Endothelial cell of umbilical vein (primary cell): ENCODE data around the gene LTBP2. TPM values are rescaled to one million over a fixed set of nuclear protein-coding genes. Genes with fewer than 3 reads are reported as not detected.

ENCODE experiments used
- BruUV-seq: library from RNA; stranded (reverse); fragments of 400-500 nt; replicated peaks from 2 replicates; lab custom pipeline; 2021; lab: Mats Ljungman, UMichigan
- CTCF ChIA-PET: fragments of 300-600, 350-600 bp; sonication (Branson Sonifier 250); formaldehyde crosslinking; loops from one replicate; lab custom pipeline; 2021; ENCODE audit warnings: antibody characterized with exemption, inconsistent platforms; lab: Charles Lee
- POLR2A ChIA-PET: fragments of 300-600, 350-600 bp; sonication (Branson Sonifier 250); formaldehyde crosslinking; loops from one replicate; lab custom pipeline; 2021; ENCODE audit warnings: antibody characterized with exemption, inconsistent platforms; lab: Charles Lee
- DNase-seq: peaks from one replicate; pipeline ENCODE4 v3.0.0-alpha.2; 2011; ENCODE audit warnings: low read depth, low spot score
- FAIRE-seq: peaks from 2 replicates; lab custom pipeline; 2011; peaks lifted over from hg19 to GRCh38; lab: Jason Lieb, UNC
- H2AFZ ChIP-seq: 2 replicates; pipeline ENCODE4 v1.6.0; 2012; ENCODE audit warnings: low read depth, low read length, control low read depth, inconsistent platforms
- H3K27ac ChIP-seq: 2 replicates; pipeline ENCODE4 v1.5.1; 2011; ENCODE audit warnings: low read depth, mild to moderate bottlenecking, control low read depth, low read length, moderate library complexity; ENCODE audit not compliant: insufficient read depth
- H3K27me3 ChIP-seq, 2 experiments: 2 replicates each; pipeline versions ENCODE4 v1.6.0 to v1.6.1; 2011; ENCODE audit warnings: low read length in 2 of 2, mixed read lengths in 1 of 2; ENCODE audit not compliant: control insufficient read depth in 2 of 2, insufficient read depth in 2 of 2
- H3K36me3 ChIP-seq, 2 experiments: 2 replicates in 1 of 2; 3 replicates in 1 of 2; pipeline ENCODE4 v1.5.1; 2011; ENCODE audit warnings: low read length in 2 of 2, mild to moderate bottlenecking in 1 of 2, moderate library complexity in 1 of 2; ENCODE audit not compliant: control insufficient read depth in 2 of 2, insufficient read depth in 2 of 2; ENCODE audit errors: extremely low read depth in 1 of 2
- H3K4me1 ChIP-seq: 3 replicates; pipeline ENCODE4 v1.5.1; 2011; ENCODE audit warnings: mild to moderate bottlenecking, low read length; ENCODE audit not compliant: control insufficient read depth, insufficient read depth; ENCODE audit errors: extremely low read depth
- H3K4me2 ChIP-seq: 2 replicates; pipeline ENCODE4 v1.6.1; 2011; ENCODE audit warnings: low read length, control low read depth, mixed read lengths; ENCODE audit not compliant: insufficient read depth
- H3K4me3 ChIP-seq, 3 experiments: fragments of 200-600 bp in 1 of 3; sonication (generic), shearing (Covaris generic) in 1 of 3; replicated peaks in 1 of 3; 2 replicates each; pipeline ENCODE4 v1.5.1; 2011 to 2016; ENCODE audit warnings: control low read depth in 3 of 3, low read length in 3 of 3, mild to moderate bottlenecking in 2 of 3, inconsistent platforms in 1 of 3, low read depth in 1 of 3, moderate library complexity in 1 of 3; ENCODE audit not compliant: insufficient read depth in 1 of 3
- H3K79me2 ChIP-seq: 2 replicates; pipeline ENCODE4 v1.6.0; 2012; ENCODE audit warnings: low read length, inconsistent platforms; ENCODE audit not compliant: control insufficient read depth, insufficient read depth
- H3K9ac ChIP-seq: replicated peaks from 2 replicates; pipeline ENCODE3; 2011; ENCODE audit warnings: low read length, control low read depth; ENCODE audit not compliant: insufficient read depth; ENCODE audit errors: extremely low read depth
- H3K9me1 ChIP-seq: replicated peaks from 3 replicates; pipeline ENCODE4 v1.6.0; 2011; ENCODE audit warnings: mild to moderate bottlenecking, low read length; ENCODE audit not compliant: control insufficient read depth, insufficient read depth; ENCODE audit errors: extremely low read depth
- H3K9me3 ChIP-seq: replicated peaks from 2 replicates; pipeline ENCODE4 v1.5.1; 2012; ENCODE audit warnings: low read length, inconsistent platforms; ENCODE audit not compliant: control insufficient read depth, insufficient read depth
- H4K20me1 ChIP-seq: replicated peaks from 2 replicates; pipeline ENCODE3; 2011; ENCODE audit warnings: mild to moderate bottlenecking, low read length; ENCODE audit not compliant: control insufficient read depth, insufficient read depth; ENCODE audit errors: extremely low read depth
- EZH2 ChIP-seq: IDR thresholded peaks from 2 replicates; pipeline ENCODE4 v1.6.1; 2012; ENCODE audit warnings: borderline replicate concordance, low read depth, mild to moderate bottlenecking, moderate library complexity, low read length, inconsistent platforms; ENCODE audit not compliant: severe bottlenecking
- FOS ChIP-seq: IDR thresholded peaks from 2 replicates; pipeline ENCODE4 v1.6.1; 2011; ENCODE audit warnings: mild to moderate bottlenecking, low read length, moderate library complexity, borderline replicate concordance; ENCODE audit not compliant: insufficient read depth
- GATA2 ChIP-seq: IDR thresholded peaks from 2 replicates; pipeline ENCODE4 v1.7.0; 2011; ENCODE audit warnings: low read depth, mild to moderate bottlenecking, moderate library complexity, mixed read lengths, low read length; ENCODE audit not compliant: insufficient read length, insufficient read depth
- JUN ChIP-seq: IDR thresholded peaks from 2 replicates; pipeline ENCODE4 v1.6.1; 2011; ENCODE audit warnings: borderline replicate concordance, low read depth; ENCODE audit not compliant: insufficient read length, insufficient read depth
- MYC ChIP-seq: IDR thresholded peaks from one replicate; pipeline ENCODE4 v1.6.1; 2011; ENCODE audit warnings: mild to moderate bottlenecking, low read depth, low read length
- POLR2A ChIP-seq: IDR thresholded peaks from 2 replicates; pipeline ENCODE4 v1.6.1; 2012; ENCODE audit warnings: low read depth, mild to moderate bottlenecking, control low read depth, low read length
- POLR2AphosphoS5 ChIP-seq: IDR thresholded peaks from 2 replicates; pipeline ENCODE4 v1.6.1; 2012; ENCODE audit warnings: low read depth, mild to moderate bottlenecking, control low read depth, low read length, moderate library complexity; ENCODE audit not compliant: insufficient read depth
- dilution Hi-C: fragments of 300-500 bp; cut with MboI; formaldehyde crosslinking; loops from one replicate; pipeline ENCODE4 v1.15.0; 2019; ENCODE audit warnings: low sequenced_read_pairs; ENCODE audit not compliant: extremely low pct_ligation_motif_present
- intact Hi-C: fragments of 100-400 bp; cut with micrococcal nuclease; formaldehyde crosslinking; loops from one replicate; pipeline ENCODE4 v1.10.0; 2022
- polyA plus RNA-seq, 4 experiments: library from polyadenylated mRNA; depleted of rRNA in 3 of 4; stranded (reverse) in 3 of 4; unstranded in 1 of 4; fragments of >200 nt; gene quantifications; 2 replicates each; pipeline versions ENCODE4 v1.2.1 to v1.2.3, GENCODE V29; 2011 to 2012; ENCODE audit warnings: missing spikeins in 1 of 4
- total RNA-seq: library from RNA; stranded (reverse); gene quantifications from 2 replicates; pipeline ENCODE4 v1.2.3, GENCODE V29; 2021
- TF ChIP-seq, protein P1 (sequence below): IDR thresholded peaks from 2 replicates; pipeline ENCODE4 v1.6.1; 2011; ENCODE audit not compliant: insufficient read depth, insufficient read length
- TF ChIP-seq, protein P2 (sequence below), 2 donors: IDR thresholded peaks; 1 replicate in 1 of 2; 2 replicates in 1 of 2; pipeline ENCODE4 v1.5.1; 2011; ENCODE audit warnings: low read length in 2 of 2, mild to moderate bottlenecking in 2 of 2, moderate library complexity in 2 of 2, control low read depth in 1 of 2, inconsistent platforms in 1 of 2, low read depth in 1 of 2; ENCODE audit not compliant: insufficient read depth in 1 of 2; ENCODE audit errors: extremely low read depth in 1 of 2

LTBP2 gene
- total and polyA plus RNA-seq, 2 donors (not counting 3 experiments of a cell fraction or from before 2014, with no cell fraction given), result 209 to 268 TPM

DNA sequence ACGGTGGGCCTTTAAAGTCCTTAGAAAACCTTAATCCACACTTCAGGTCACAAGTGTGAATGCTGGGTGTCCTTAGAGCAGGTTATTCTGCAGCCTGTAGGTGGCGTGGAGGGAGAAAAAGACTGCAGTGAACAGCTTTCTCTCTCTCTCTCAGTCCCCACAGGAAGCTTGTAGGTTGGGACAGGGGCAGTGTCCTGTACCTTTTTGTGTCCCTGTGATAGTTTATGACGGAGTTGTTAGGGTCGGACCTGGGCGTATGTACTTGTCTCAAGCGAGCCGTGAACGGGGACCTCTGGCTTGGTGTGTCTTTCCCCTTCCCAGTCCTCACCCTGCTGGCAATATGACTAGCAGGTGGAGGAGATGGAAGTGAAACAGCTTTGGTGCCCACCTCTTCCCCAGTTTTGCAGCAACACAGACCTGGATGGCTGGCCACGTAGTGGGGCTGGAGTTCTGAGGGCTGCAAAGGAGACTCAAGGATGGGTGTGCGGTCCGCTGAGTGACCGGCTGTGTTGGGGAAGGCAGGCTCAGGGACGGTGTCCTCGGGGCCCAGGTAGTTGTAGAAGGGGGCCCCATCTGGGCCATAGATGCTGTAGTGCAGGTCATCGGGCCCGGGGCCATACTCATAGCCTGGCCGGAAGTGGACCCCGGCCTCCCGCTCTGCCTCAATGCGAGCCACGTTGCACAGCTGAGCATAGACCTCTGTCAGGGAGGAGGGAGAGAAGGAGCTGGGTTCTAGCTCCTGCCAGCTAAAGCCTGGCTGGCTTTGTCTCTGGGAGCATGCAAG is 109.6 kb downstream of the LTBP2 start:
- Histone ChIP-seq H3K9me1 (no peaks in the 10 kb centered on the region), H4K20me1 (no peaks in the 10 kb centered on the region), H3K79me2 (no peaks in the 10 kb centered on the region), H3K4me1 (no peaks in the 10 kb centered on the region), H3K27ac (no peak overlapping the region), H3K4me3 (no peak overlapping the region), H3K9ac (no peak overlapping the region), H3K27me3 (no peaks in the 10 kb centered on the region), H3K36me3 (peaks cover 34 to 62% of the 10 kb centered on the region in 2 experiments), H3K9me3 (no peaks in the 10 kb centered on the region), H3K4me2 (no peak overlapping the region), H2AFZ (no peak overlapping the region)
- TF ChIP-seq, protein P1, sequence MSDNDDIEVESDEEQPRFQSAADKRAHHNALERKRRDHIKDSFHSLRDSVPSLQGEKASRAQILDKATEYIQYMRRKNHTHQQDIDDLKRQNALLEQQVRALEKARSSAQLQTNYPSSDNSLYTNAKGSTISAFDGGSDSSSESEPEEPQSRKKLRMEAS, result no peak
- TF ChIP-seq, protein P2, sequence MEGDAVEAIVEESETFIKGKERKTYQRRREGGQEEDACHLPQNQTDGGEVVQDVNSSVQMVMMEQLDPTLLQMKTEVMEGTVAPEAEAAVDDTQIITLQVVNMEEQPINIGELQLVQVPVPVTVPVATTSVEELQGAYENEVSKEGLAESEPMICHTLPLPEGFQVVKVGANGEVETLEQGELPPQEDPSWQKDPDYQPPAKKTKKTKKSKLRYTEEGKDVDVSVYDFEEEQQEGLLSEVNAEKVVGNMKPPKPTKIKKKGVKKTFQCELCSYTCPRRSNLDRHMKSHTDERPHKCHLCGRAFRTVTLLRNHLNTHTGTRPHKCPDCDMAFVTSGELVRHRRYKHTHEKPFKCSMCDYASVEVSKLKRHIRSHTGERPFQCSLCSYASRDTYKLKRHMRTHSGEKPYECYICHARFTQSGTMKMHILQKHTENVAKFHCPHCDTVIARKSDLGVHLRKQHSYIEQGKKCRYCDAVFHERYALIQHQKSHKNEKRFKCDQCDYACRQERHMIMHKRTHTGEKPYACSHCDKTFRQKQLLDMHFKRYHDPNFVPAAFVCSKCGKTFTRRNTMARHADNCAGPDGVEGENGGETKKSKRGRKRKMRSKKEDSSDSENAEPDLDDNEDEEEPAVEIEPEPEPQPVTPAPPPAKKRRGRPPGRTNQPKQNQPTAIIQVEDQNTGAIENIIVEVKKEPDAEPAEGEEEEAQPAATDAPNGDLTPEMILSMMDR (IDR thresholded peaks at IDR 0.05; ENCODE audit: extremely low read depth in 1 of 2, insufficient read depth in 1 of 2, low read depth in 1 of 2, low read length in 2 of 2), result peak; percentile 16 to 33
- no TSS peak for BruUV-seq
- dilution Hi-C loops, result no loop called here
- intact Hi-C loops, result loop anchor here (5.0 kb wide), 1 partner anchor 300 kb away; no protein-coding TSS in a partner anchor
- POLR2A ChIA-PET, result interaction anchor here (1.6 kb wide), 1 partner anchor 9 kb away, joined by 3 read pairs; no protein-coding TSS in a partner anchor
- CTCF ChIA-PET, result interaction anchor here (1.4 kb wide), 1 partner anchor 106 kb away, joined by 3 read pairs; no protein-coding TSS in a partner anchor
- DNase-seq (no peak), FAIRE-seq (peak; percentile 37)

- no TSS peak for BruUV-seq
- no peaks in the 10 kb centered on the region for H3K4me1 ChIP-seq
- intact Hi-C loops, result loop anchor here (1.0 to 5.0 kb wide), 2 partner anchors 107 to 301 kb away; no protein-coding TSS in a partner anchor
- ChIA-PET CTCF (no interaction called here), POLR2A (interaction anchor here (1.6 kb wide), 1 partner anchor 10 kb away, joined by 3 read pairs; no protein-coding TSS in a partner anchor)
- no peak for TF ChIP-seq FOS
- no peak for TF ChIP-seq JUN
- TF ChIP-seq, protein P2 (IDR thresholded peaks at IDR 0.05; ENCODE audit: extremely low read depth in 1 of 2, insufficient read depth in 1 of 2, low read depth in 1 of 2, low read length in 2 of 2), result no peak
- no peak for TF ChIP-seq EZH2
- TF ChIP-seq MYC, result no peak
- TF ChIP-seq, protein P1, result no peak
- no peak for TF ChIP-seq POLR2AphosphoS5
- TF ChIP-seq POLR2A, result no peak
- TF ChIP-seq GATA2, result no peak
- H3K9me1 ChIP-seq, result no peaks in the 10 kb centered on the region
- no peaks in the 10 kb centered on the region for H4K20me1 ChIP-seq
- FAIRE-seq (peak; percentile 48), DNase-seq (no peak)
- dilution Hi-C loops, result no loop called here
- peaks cover 34 to 58% of the 10 kb centered on the region in 2 experiments for H3K36me3 ChIP-seq
- H2AFZ ChIP-seq, result no peak overlapping the region
- no peaks in the 10 kb centered on the region for H3K27me3 ChIP-seq
- H3K9me3 ChIP-seq, result no peaks in the 10 kb centered on the region
- H3K4me3 ChIP-seq, result no peak overlapping the region
- no peak overlapping the region for H3K27ac ChIP-seq
- no peaks in the 10 kb centered on the region for H3K79me2 ChIP-seq
- no peak overlapping the region for H3K9ac ChIP-seq
- no peak overlapping the region for H3K4me2 ChIP-seq
Measured at GRCh38 chr14:74501691-74502090, 110.3 kb downstream of the LTBP2 start.
